SK-N-SH treated with all-trans-retinoic acid at 6 μM for 48 hours (cell line): ENCODE data around the gene TMEM167A.

Experiments
- ATAC-seq: fragments of 200-7000 bp; cut with Tn5 transposase; 3 replicates; pipeline ENCODE4 v1.9.1; 2020; ENCODE audit warnings: mild to moderate bottlenecking, moderate library complexity
- BACH2 ChIP-seq: fragments of 250-450 bp; sonication (Bioruptor Pico); IDR thresholded peaks from 2 replicates; pipeline ENCODE4 v1.9.0; 2021; ENCODE audit warnings: mild to moderate bottlenecking, borderline replicate concordance
- CSRNP3 ChIP-seq: fragments of 250-450 bp; sonication (Bioruptor Pico); IDR thresholded peaks from 2 replicates; pipeline ENCODE4 v1.5.1; 2021; ENCODE audit warnings: mild to moderate bottlenecking, moderate library complexity
- ESRRG ChIP-seq: fragments of 250-450 bp; sonication (Bioruptor Pico); IDR thresholded peaks from 2 replicates; pipeline ENCODE4 v1.6.1; 2021; ENCODE audit warnings: mild to moderate bottlenecking
- GLIS3 ChIP-seq: fragments of 250-450 bp; sonication (Bioruptor Pico); IDR thresholded peaks from 2 replicates; pipeline ENCODE4 v1.5.0; 2020; ENCODE audit warnings: mild to moderate bottlenecking, moderate library complexity
- ISL1 ChIP-seq: fragments of 250-450 bp; sonication (Bioruptor Pico); IDR thresholded peaks from 2 replicates; pipeline ENCODE4 v2.1.2; 2022; ENCODE audit warnings: mild to moderate bottlenecking, moderate library complexity
- PATZ1 ChIP-seq: fragments of 250-450 bp; sonication (Bioruptor Pico); IDR thresholded peaks from 2 replicates; pipeline ENCODE4 v1.8.0; 2020; ENCODE audit warnings: mild to moderate bottlenecking, moderate library complexity, borderline replicate concordance
- PPARA ChIP-seq: fragments of 250-450 bp; sonication (Bioruptor Pico); IDR thresholded peaks from 2 replicates; pipeline ENCODE4 v1.5.0; 2020; ENCODE audit warnings: mild to moderate bottlenecking, borderline replicate concordance
- RARB ChIP-seq: fragments of 250-450 bp; sonication (Bioruptor Pico); IDR thresholded peaks from 2 replicates; pipeline ENCODE4 v1.8.0; 2021; ENCODE audit warnings: mild to moderate bottlenecking, moderate library complexity
- SNAI2 ChIP-seq: fragments of 250-450 bp; sonication (Bioruptor Pico); IDR thresholded peaks from 2 replicates; pipeline ENCODE4 v1.5.0; 2020; ENCODE audit warnings: mild to moderate bottlenecking, moderate library complexity
- TCF4 ChIP-seq: fragments of 250-450 bp; sonication (Bioruptor Pico); IDR thresholded peaks from 2 replicates; pipeline ENCODE4 v1.8.0; 2021; ENCODE audit warnings: mild to moderate bottlenecking, moderate library complexity, borderline replicate concordance
- TOX ChIP-seq: fragments of 250-450 bp; sonication (Bioruptor Pico); IDR thresholded peaks from 2 replicates; pipeline ENCODE4 v1.8.0; 2021; ENCODE audit warnings: mild to moderate bottlenecking, moderate library complexity, borderline replicate concordance
- ZC3H10 ChIP-seq: fragments of 250-450 bp; sonication (Bioruptor Pico); IDR thresholded peaks from 2 replicates; pipeline ENCODE4 v1.5.1; 2021; ENCODE audit warnings: mild to moderate bottlenecking, moderate library complexity
- ZFP3 ChIP-seq: fragments of 250-450 bp; sonication (Bioruptor Pico); IDR thresholded peaks from 2 replicates; pipeline ENCODE4 v1.5.0; 2020; ENCODE audit warnings: mild to moderate bottlenecking, moderate library complexity
- ZFP30 ChIP-seq: fragments of 450-650 bp; formaldehyde crosslinking; IDR thresholded peaks from 2 replicates; pipeline ENCODE4 v1.5.0; 2022; ENCODE audit warnings: mild to moderate bottlenecking, moderate library complexity
- ZNF565 ChIP-seq: fragments of 450-650 bp; formaldehyde crosslinking; conservative IDR thresholded peaks from 2 replicates; pipeline ENCODE4 v1.5.0; 2020; ENCODE audit warnings: low read depth, mild to moderate bottlenecking, moderate library complexity
- ZNF70 ChIP-seq: fragments of 450-650 bp; formaldehyde crosslinking; IDR thresholded peaks from 2 replicates; pipeline ENCODE4 v1.5.0; 2020; ENCODE audit warnings: mild to moderate bottlenecking, moderate library complexity
- TF ChIP-seq, protein P1 (sequence below): fragments of 250-450 bp; sonication (Bioruptor Pico); IDR thresholded peaks from 2 replicates; pipeline ENCODE4 v1.8.0; 2021; ENCODE audit warnings: low read depth, mild to moderate bottlenecking, moderate library complexity, borderline replicate concordance
- TF ChIP-seq, protein P2 (sequence below): fragments of 250-450 bp; sonication (Bioruptor Pico); IDR thresholded peaks from 2 replicates; pipeline ENCODE4 v1.5.0; 2020; ENCODE audit warnings: mild to moderate bottlenecking, moderate library complexity

Gene TMEM167A

DNA sequence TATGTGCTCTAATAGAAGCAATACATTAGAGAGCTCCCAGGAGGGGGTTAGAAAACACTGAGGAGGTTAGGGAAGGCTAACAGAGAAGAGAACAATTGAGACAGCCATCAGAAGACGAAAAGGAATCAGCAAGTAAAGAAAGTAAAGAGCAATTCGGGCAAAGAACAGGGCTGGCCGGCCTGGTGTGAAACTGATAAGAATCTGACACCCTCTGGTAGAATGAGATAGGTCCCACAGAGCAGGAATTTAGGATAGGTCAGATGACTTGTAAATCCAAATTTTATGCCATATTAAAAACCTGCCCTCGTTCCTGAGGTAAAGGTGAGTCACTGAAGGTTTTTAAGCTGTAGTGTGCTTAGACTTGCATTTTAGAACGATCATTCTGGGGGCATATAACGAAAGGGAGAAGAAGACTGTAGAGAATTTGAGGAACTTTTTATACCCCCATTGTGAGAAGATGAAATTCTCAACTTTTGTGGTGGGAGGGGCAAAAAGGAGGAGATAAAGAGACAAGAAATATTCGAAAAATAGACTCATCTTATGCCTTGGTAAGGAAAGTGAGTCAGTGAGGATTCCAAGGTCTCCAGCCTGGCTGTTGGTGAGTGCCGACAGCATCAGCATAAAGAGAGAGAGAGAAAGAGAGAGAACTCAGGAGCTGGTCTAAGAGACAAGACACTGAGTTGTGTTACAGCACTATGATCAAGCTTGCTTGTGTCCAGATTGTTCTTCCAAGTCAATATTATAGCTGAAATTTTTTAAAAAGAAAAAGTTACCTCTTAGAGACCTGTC is 51.3 kb downstream of the TMEM167A start:
- no peak for ATAC-seq
- no peak for TF ChIP-seq CSRNP3
- TF ChIP-seq PPARA = no peak
- TF ChIP-seq ZNF565 (CRISPR knock-in tag) = no peak
- TF ChIP-seq ESRRG (CRISPR knock-in tag) = no peak
- no peak for TF ChIP-seq ZNF70
- TF ChIP-seq ZFP3 = no peak
- TF ChIP-seq ZC3H10 (CRISPR knock-in tag) = no peak
- TF ChIP-seq PATZ1 (CRISPR knock-in tag) = no peak
- TF ChIP-seq, protein P1, sequence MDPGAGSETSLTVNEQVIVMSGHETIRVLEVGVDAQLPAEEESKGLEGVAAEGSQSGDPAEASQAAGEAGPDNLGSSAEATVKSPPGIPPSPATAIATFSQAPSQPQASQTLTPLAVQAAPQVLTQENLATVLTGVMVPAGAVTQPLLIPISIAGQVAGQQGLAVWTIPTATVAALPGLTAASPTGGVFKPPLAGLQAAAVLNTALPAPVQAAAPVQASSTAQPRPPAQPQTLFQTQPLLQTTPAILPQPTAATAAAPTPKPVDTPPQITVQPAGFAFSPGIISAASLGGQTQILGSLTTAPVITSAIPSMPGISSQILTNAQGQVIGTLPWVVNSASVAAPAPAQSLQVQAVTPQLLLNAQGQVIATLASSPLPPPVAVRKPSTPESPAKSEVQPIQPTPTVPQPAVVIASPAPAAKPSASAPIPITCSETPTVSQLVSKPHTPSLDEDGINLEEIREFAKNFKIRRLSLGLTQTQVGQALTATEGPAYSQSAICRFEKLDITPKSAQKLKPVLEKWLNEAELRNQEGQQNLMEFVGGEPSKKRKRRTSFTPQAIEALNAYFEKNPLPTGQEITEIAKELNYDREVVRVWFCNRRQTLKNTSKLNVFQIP (CRISPR knock-in tag) = no peak
- TF ChIP-seq, protein P2, sequence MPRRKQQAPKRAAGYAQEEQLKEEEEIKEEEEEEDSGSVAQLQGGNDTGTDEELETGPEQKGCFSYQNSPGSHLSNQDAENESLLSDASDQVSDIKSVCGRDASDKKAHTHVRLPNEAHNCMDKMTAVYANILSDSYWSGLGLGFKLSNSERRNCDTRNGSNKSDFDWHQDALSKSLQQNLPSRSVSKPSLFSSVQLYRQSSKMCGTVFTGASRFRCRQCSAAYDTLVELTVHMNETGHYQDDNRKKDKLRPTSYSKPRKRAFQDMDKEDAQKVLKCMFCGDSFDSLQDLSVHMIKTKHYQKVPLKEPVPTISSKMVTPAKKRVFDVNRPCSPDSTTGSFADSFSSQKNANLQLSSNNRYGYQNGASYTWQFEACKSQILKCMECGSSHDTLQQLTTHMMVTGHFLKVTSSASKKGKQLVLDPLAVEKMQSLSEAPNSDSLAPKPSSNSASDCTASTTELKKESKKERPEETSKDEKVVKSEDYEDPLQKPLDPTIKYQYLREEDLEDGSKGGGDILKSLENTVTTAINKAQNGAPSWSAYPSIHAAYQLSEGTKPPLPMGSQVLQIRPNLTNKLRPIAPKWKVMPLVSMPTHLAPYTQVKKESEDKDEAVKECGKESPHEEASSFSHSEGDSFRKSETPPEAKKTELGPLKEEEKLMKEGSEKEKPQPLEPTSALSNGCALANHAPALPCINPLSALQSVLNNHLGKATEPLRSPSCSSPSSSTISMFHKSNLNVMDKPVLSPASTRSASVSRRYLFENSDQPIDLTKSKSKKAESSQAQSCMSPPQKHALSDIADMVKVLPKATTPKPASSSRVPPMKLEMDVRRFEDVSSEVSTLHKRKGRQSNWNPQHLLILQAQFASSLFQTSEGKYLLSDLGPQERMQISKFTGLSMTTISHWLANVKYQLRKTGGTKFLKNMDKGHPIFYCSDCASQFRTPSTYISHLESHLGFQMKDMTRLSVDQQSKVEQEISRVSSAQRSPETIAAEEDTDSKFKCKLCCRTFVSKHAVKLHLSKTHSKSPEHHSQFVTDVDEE (CRISPR knock-in tag) = no peak
- no peak for TF ChIP-seq GLIS3 (CRISPR knock-in tag)
- no peak for TF ChIP-seq TCF4 (CRISPR knock-in tag)
- no peak for TF ChIP-seq SNAI2
- TF ChIP-seq RARB (CRISPR knock-in tag) = no peak
- TF ChIP-seq BACH2 (CRISPR knock-in tag) = no peak
- TF ChIP-seq ZFP30 (CRISPR knock-in tag) = no peak
- TF ChIP-seq, all 23 proteins: peak for 0

DNA sequence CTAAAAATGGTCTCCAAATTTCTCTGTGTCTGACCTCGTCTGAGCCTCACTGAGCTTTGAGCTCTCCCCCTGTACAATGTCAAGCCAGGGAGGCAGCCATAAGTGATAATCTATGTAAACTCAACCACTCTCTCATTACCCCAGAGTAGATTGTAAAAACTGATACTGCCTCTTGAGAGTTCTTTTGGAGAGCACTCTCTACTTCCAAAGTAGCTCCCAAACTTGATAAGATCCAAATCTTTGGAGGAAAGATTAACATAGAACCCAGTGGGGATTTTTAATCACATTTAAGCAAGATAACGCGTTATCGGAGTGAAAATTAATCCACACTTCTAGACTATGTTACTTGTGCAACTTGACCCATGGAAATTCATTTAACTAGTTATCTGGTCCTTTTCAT is 54.9 kb downstream of the TMEM167A start:
- TF ChIP-seq, protein P2 (CRISPR knock-in tag) = 0 out of 2 replicates have a peak, but pooled peaks have one; percentile 35
- TF ChIP-seq ISL1 (peak; percentile 38), BACH2 (CRISPR knock-in tag) (no peak)
- ATAC-seq = no peak

DNA sequence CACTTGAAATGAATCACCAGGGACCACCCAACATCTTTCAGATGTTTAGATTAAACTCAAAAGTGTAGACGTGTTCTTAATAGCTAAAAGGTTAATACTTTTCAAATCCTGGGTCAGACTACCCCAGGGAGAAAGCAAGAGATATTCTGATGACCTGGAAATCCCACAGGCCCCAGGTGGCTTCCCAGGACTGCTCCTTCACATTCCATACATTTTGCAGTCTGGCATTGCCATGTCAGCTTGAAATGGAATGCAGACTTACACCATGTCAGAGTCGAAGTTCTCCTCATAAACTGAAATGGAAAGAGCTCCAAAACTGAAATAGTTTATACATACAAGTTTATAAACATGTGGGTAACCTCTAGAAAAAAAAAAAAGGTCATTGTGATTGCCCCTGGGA is 61.5 kb downstream of the TMEM167A start:
- ATAC-seq = no peak
- TF ChIP-seq ZNF70 = no peak
- no peak for TF ChIP-seq ZFP3
- TF ChIP-seq, protein P1 (CRISPR knock-in tag) = no peak
- no peak for TF ChIP-seq TOX (CRISPR knock-in tag)
- no peak for TF ChIP-seq ZNF565 (CRISPR knock-in tag)
- TF ChIP-seq ESRRG (CRISPR knock-in tag) = no peak
- TF ChIP-seq GLIS3 (CRISPR knock-in tag) = no peak
- no peak for TF ChIP-seq BACH2 (CRISPR knock-in tag)
- no peak for TF ChIP-seq PPARA
- TF ChIP-seq RARB (CRISPR knock-in tag) = no peak
- TF ChIP-seq, all 23 proteins: peak for 0
